SK-N-SH (cell line): ENCODE results near the gene AUTS2. TPM values are rescaled to one million over a fixed set of nuclear protein-coding genes. Genes with fewer than 3 reads are reported as not detected.

ENCODE experiments used
- CTCF ChIA-PET: fragments of 300-600, 350-600 bp; formaldehyde crosslinking; extraction: SDS; loops from one replicate; lab custom pipeline; 2021; lab: Yijun Ruan, JAX
- POLR2A ChIA-PET: fragments of 350-600 bp; sonication (Branson Sonifier 250); formaldehyde crosslinking; extraction: SDS; loops from one replicate; lab custom pipeline; 2020; ENCODE audit warnings: antibody characterized with exemption, inconsistent platforms; lab: Yijun Ruan, JAX
- DNase-seq: peaks from one replicate; pipeline ENCODE4 v3.0.0; 2012
- H2AFZ ChIP-seq: fragments of 200-600 bp; sonication (generic); 2 replicates; pipeline ENCODE4 v1.8.1; 2016; ENCODE audit warnings: antibody characterized with exemption, mild to moderate bottlenecking, low read depth
- H3F3A ChIP-seq: fragments of 200-600 bp; sonication (generic); replicated peaks from 2 replicates; pipeline ENCODE3; 2016; ENCODE audit warnings: antibody characterized with exemption, mild to moderate bottlenecking; ENCODE audit not compliant: insufficient read depth
- H3K27ac ChIP-seq, 2 experiments: fragments of 200-500 bp in 1 of 2; fragments of 200-600 bp in 1 of 2; sonication (Bioruptor generic) in 1 of 2; sonication (generic), shearing (Covaris generic) in 1 of 2; 2 replicates each; pipeline versions ENCODE4 v1.5.1 to v1.6.1; 2014 to 2016; ENCODE audit warnings: low read depth in 2 of 2, inconsistent platforms in 1 of 2, low read length in 1 of 2, mild to moderate bottlenecking in 1 of 2, mixed read lengths in 1 of 2
- H3K27me3 ChIP-seq: fragments of 200-600 bp; sonication (generic), shearing (Covaris generic); 2 replicates; pipeline ENCODE4 v1.6.1; 2016; ENCODE audit warnings: mixed run types; ENCODE audit not compliant: insufficient read depth
- H3K36me3 ChIP-seq, 2 experiments: fragments of 200-500 bp in 1 of 2; fragments of 200-600 bp in 1 of 2; sonication (Bioruptor generic) in 1 of 2; sonication (generic) in 1 of 2; replicated peaks in 1 of 2; 2 replicates each; pipeline versions ENCODE3 to v1.5.1; 2014 to 2016; ENCODE audit warnings: low read length in 1 of 2, mild to moderate bottlenecking in 1 of 2; ENCODE audit not compliant: insufficient read depth in 2 of 2, control insufficient read depth in 1 of 2
- H3K4me1 ChIP-seq, 2 experiments: fragments of 200-500 bp in 1 of 2; fragments of 200-600 bp in 1 of 2; sonication (Bioruptor generic) in 1 of 2; sonication (generic), shearing (Covaris generic) in 1 of 2; 2 replicates each; pipeline versions ENCODE4 v1.5.1 to v1.6.1; 2014 to 2016; ENCODE audit warnings: low read depth in 1 of 2, low read length in 1 of 2, mixed run types in 1 of 2; ENCODE audit not compliant: insufficient read depth in 2 of 2, control insufficient read depth in 1 of 2
- H3K4me2 ChIP-seq: fragments of 200-600 bp; sonication (generic), shearing (Covaris generic); 2 replicates; pipeline ENCODE4 v1.6.1; 2017; ENCODE audit warnings: mixed run types
- H3K4me3 ChIP-seq, 2 experiments: fragments of 200-500 bp in 1 of 2; fragments of 200-600 bp in 1 of 2; sonication (Bioruptor generic) in 1 of 2; sonication (generic), shearing (Covaris generic) in 1 of 2; 2 replicates each; pipeline versions ENCODE4 v1.5.1 to v1.8.1; 2014 to 2016; ENCODE audit warnings: low read depth in 2 of 2, inconsistent platforms in 1 of 2, low read length in 1 of 2, mild to moderate bottlenecking in 1 of 2, mixed read lengths in 1 of 2, moderate library complexity in 1 of 2
- H3K79me2 ChIP-seq: fragments of 200-600 bp; sonication (generic); 2 replicates; pipeline ENCODE4 v1.8.1; 2017; ENCODE audit warnings: mild to moderate bottlenecking; ENCODE audit not compliant: insufficient read depth
- H3K9ac ChIP-seq: fragments of 200-600 bp; sonication (generic); 2 replicates; pipeline ENCODE4 v1.6.1; 2017; ENCODE audit warnings: mixed run types
- H3K9me2 ChIP-seq: fragments of 200-600 bp; sonication (generic); 2 replicates; pipeline ENCODE4 v1.6.1; 2017; ENCODE audit warnings: mixed run types
- H3K9me3 ChIP-seq: fragments of 200-600 bp; sonication (generic); 2 replicates; pipeline ENCODE4 v1.6.1; 2017; ENCODE audit warnings: mixed run types, mild to moderate bottlenecking, moderate library complexity
- H4K20me1 ChIP-seq: fragments of 200-600 bp; sonication (generic); 2 replicates; pipeline ENCODE4 v1.6.1; 2017; ENCODE audit warnings: mild to moderate bottlenecking, mixed run types; ENCODE audit not compliant: insufficient read depth
- ELF1 ChIP-seq: IDR thresholded peaks from 2 replicates; pipeline ENCODE4 v1.4.0; 2012
- EP300 ChIP-seq, 2 experiments: IDR thresholded peaks; 2 replicates each; pipeline versions ENCODE4 v1.4.0 to v1.6.1; 2012; ENCODE audit warnings: borderline replicate concordance in 1 of 2, low read depth in 1 of 2, low read length in 1 of 2
- FOXM1 ChIP-seq: IDR thresholded peaks from 2 replicates; pipeline ENCODE4 v1.4.0; 2012; ENCODE audit warnings: low read depth, mild to moderate bottlenecking
- GABPA ChIP-seq: IDR thresholded peaks from 2 replicates; pipeline ENCODE4 v1.4.0; 2012; ENCODE audit warnings: low read depth, mild to moderate bottlenecking
- GATA2 ChIP-seq: sonication (generic); formaldehyde crosslinking; IDR thresholded peaks from 2 replicates; pipeline ENCODE4 v1.5.0; 2020; ENCODE audit warnings: mild to moderate bottlenecking, missing genetic modification reagents
- JUND ChIP-seq: IDR thresholded peaks from 2 replicates; pipeline ENCODE4 v1.4.0; 2012
- NFIC ChIP-seq: IDR thresholded peaks from 2 replicates; pipeline ENCODE4 v1.4.0; 2012; ENCODE audit warnings: borderline replicate concordance
- PBX3 ChIP-seq: IDR thresholded peaks from 2 replicates; pipeline ENCODE4; 2012
- POLR2AphosphoS5 ChIP-seq: IDR thresholded peaks from 2 replicates; pipeline ENCODE4 v1.6.1; 2012; ENCODE audit warnings: low read depth, low read length
- RAD21 ChIP-seq: IDR thresholded peaks from 2 replicates; pipeline ENCODE4 v1.6.1; 2012; ENCODE audit warnings: mild to moderate bottlenecking, low read length
- RXRA ChIP-seq: IDR thresholded peaks from 2 replicates; pipeline ENCODE4 v1.4.0; 2012; ENCODE audit warnings: low read depth, mild to moderate bottlenecking, borderline replicate concordance
- TAF1 ChIP-seq: IDR thresholded peaks from 2 replicates; pipeline ENCODE4 v1.6.1; 2012; ENCODE audit warnings: low read depth, mild to moderate bottlenecking, low read length, moderate library complexity, borderline replicate concordance
- TEAD4 ChIP-seq: IDR thresholded peaks from 2 replicates; pipeline ENCODE4 v1.4.0; 2012; ENCODE audit warnings: mild to moderate bottlenecking, borderline replicate concordance; ENCODE audit not compliant: insufficient read depth
- USF2 ChIP-seq: fragments of 150-350 bp; IDR thresholded peaks from 2 replicates; pipeline ENCODE4 v1.6.1; 2017; ENCODE audit warnings: antibody characterized with exemption, low read length, low read depth, borderline replicate concordance
- YY1 ChIP-seq: IDR thresholded peaks from 2 replicates; pipeline ENCODE4 v1.4.0; 2012; ENCODE audit warnings: low read depth, mild to moderate bottlenecking
- WGBS: methylation state at CpG from one replicate; pipeline ENCODE4 v1.1.6; 2017; ENCODE audit warnings: low lambda C conversion rate; 5-methylcytosine and 5-hydroxymethylcytosine counted together
- polyA plus RNA-seq, 3 experiments: library from polyadenylated mRNA; depleted of rRNA; stranded (reverse); fragments of >200 nt; gene quantifications; 2 replicates each; pipeline ENCODE4 v1.2.3, GENCODE V29; 2012
- TF ChIP-seq, protein P1 (sequence below): IDR thresholded peaks from 2 replicates; pipeline ENCODE4 v1.4.0; 2012; ENCODE audit warnings: low read depth, borderline replicate concordance
- TF ChIP-seq, protein P2 (sequence below): fragments of 200-600 bp; sonication (generic); IDR thresholded peaks from 2 replicates; pipeline ENCODE4 v1.6.1; 2017; ENCODE audit warnings: antibody characterized with exemption, mild to moderate bottlenecking, moderate library complexity

Gene AUTS2
- polyA plus RNA-seq, 1 of the 3 experiments (the other 2 are of a cell fraction): 15.6 TPM

- H3K36me3 ChIP-seq: no peaks in the 10 kb centered on the region
- H3K27ac ChIP-seq: no peak overlapping the region
- WGBS: 68% methylated on average over 2 of the region's 2 CpGs
- no peak for DNase-seq
- no peaks in the 10 kb centered on the region for H3F3A ChIP-seq
- H2AFZ ChIP-seq: no peak overlapping the region
- no peaks in the 10 kb centered on the region for H4K20me1 ChIP-seq
- H3K4me1 ChIP-seq: peaks cover 0 to 27% of the 10 kb centered on the region in 2 experiments; a peak in 2 of 4 replicates
- no peak overlapping the region for H3K9ac ChIP-seq
- H3K4me3 ChIP-seq: no peak overlapping the region
- H3K9me2 ChIP-seq: no peaks in the 10 kb centered on the region
- CTCF ChIA-PET: interaction anchor here (1.0 to 12.3 kb wide), 3 partner anchors 15 to 97 kb away, joined by 3 to 97 read pairs (median 3); no protein-coding TSS in a partner anchor
- TF ChIP-seq ELF1 (no peak), PBX3 (peak; percentile 28; the same call in 1 of the 2 replicates), NFIC (0 out of 2 replicates have a peak, but pooled peaks have one; percentile 8)
- no peaks in the 10 kb centered on the region for H3K27me3 ChIP-seq
- H3K79me2 ChIP-seq: no peaks in the 10 kb centered on the region
- H3K4me2 ChIP-seq: no peak overlapping the region
- peaks cover 2% of the 10 kb centered on the region; the same call in 1 of the 2 replicates for H3K9me3 ChIP-seq
- POLR2A ChIA-PET: no interaction called here
Observed at GRCh38 chr7:70598976-70599375, 1000.7 kb downstream of the AUTS2 start.

- Histone ChIP-seq H3K4me2 (no peak overlapping the region), H3K27ac (no peak overlapping the region), H3K4me1 (peaks cover 0 to 27% of the 10 kb centered on the region in 2 experiments; a peak in 2 of 4 replicates), H3K27me3 (no peaks in the 10 kb centered on the region), H3K9ac (no peak overlapping the region), H4K20me1 (no peaks in the 10 kb centered on the region), H3F3A (no peaks in the 10 kb centered on the region), H3K9me3 (peaks cover 2% of the 10 kb centered on the region; the same call in 1 of the 2 replicates), H3K9me2 (no peaks in the 10 kb centered on the region), H3K4me3 (no peak overlapping the region), H2AFZ (no peak overlapping the region), H3K79me2 (no peaks in the 10 kb centered on the region), H3K36me3 (no peaks in the 10 kb centered on the region)
- WGBS: 66% methylated on average over 5 of the region's 5 CpGs
- TF ChIP-seq EP300 (IDR thresholded peaks at IDR 0.05; ENCODE audit: borderline replicate concordance in 1 of 2, low read depth in 1 of 2, low read length in 1 of 2) (no peak), GATA2 (CRISPR knock-in tag) (no peak), NFIC (no peak), RAD21 (no peak), FOXM1 (no peak), PBX3 (no peak), POLR2AphosphoS5 (no peak), RXRA (no peak), TEAD4 (no peak), JUND (no peak), USF2 (no peak), GABPA (no peak), YY1 (no peak), TAF1 (no peak)
- TF ChIP-seq, protein P1, sequence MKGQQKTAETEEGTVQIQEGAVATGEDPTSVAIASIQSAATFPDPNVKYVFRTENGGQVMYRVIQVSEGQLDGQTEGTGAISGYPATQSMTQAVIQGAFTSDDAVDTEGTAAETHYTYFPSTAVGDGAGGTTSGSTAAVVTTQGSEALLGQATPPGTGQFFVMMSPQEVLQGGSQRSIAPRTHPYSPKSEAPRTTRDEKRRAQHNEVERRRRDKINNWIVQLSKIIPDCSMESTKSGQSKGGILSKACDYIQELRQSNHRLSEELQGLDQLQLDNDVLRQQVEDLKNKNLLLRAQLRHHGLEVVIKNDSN: no peak
- TF ChIP-seq, protein P2, sequence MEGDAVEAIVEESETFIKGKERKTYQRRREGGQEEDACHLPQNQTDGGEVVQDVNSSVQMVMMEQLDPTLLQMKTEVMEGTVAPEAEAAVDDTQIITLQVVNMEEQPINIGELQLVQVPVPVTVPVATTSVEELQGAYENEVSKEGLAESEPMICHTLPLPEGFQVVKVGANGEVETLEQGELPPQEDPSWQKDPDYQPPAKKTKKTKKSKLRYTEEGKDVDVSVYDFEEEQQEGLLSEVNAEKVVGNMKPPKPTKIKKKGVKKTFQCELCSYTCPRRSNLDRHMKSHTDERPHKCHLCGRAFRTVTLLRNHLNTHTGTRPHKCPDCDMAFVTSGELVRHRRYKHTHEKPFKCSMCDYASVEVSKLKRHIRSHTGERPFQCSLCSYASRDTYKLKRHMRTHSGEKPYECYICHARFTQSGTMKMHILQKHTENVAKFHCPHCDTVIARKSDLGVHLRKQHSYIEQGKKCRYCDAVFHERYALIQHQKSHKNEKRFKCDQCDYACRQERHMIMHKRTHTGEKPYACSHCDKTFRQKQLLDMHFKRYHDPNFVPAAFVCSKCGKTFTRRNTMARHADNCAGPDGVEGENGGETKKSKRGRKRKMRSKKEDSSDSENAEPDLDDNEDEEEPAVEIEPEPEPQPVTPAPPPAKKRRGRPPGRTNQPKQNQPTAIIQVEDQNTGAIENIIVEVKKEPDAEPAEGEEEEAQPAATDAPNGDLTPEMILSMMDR: no peak
- ChIA-PET CTCF (interaction anchor here (1.0 to 12.3 kb wide), 2 partner anchors 16 to 96 kb away, joined by 3 to 97 read pairs; no protein-coding TSS in a partner anchor), POLR2A (no interaction called here)
- DNase-seq: no peak
Observed at GRCh38 chr7:70599446-70600190, 1001.3 kb downstream of the AUTS2 start.
